H1 (cell line): Measurements from ENCODE around the gene ABCC2.

ENCODE experiments used
- JUN ChIP-seq: IDR thresholded peaks from 2 replicates; pipeline ENCODE4 v1.6.1; 2011; ENCODE audit warnings: low read depth, mild to moderate bottlenecking, improper control_type of control experiment, low read length
- NRF1 ChIP-seq: IDR thresholded peaks from 2 replicates; pipeline ENCODE4 v1.6.1; 2011; ENCODE audit warnings: mild to moderate bottlenecking, low read depth, low read length, improper control_type of control experiment
- SIN3A ChIP-seq, 2 experiments: IDR thresholded peaks in 1 of 2; conservative IDR thresholded peaks in 1 of 2; 2 replicates each; pipeline ENCODE4 v1.6.1; 2011 to 2012; ENCODE audit warnings: low read length in 2 of 2, improper control_type of control experiment in 1 of 2, low read depth in 1 of 2, mild to moderate bottlenecking in 1 of 2

DNA sequence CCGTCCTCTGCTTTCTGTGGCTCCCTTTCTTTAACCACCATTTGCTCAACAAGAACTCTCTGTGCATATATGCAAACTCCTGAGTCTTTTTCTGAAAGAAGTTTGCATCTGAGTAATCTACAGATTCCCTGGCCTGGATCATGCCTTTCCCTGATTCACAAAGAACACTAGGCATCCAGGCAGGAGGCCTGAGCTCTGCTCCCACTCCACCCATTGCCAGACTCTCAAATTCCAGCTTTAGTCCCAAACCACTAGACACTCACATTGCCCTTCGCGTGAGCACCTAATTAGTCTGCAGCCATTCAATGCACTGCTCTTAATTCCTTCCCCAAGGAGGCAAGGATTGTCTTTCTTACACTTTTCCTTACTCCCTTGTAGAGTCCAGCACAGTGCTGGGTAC lies 60.9 kb downstream of the ABCC2 start:
- TF ChIP-seq SIN3A (conservative IDR thresholded peaks at IDR 0.05 in 1 of 2, IDR thresholded peaks at IDR 0.05 in 1 of 2; ENCODE audit: low read depth in 1 of 2, low read length in 2 of 2) (no peak), JUN (no peak), NRF1 (no peak)
